Endodermal cell (in vitro differentiated cells): ENCODE data around the gene CASP10. TPM values are rescaled to one million over a fixed set of nuclear protein-coding genes. Genes with fewer than 3 reads are reported as not detected.

Source experiments
- DNase-seq: peaks from one replicate; pipeline ENCODE4 v3.0.0-alpha.2; 2017
- H3K27ac ChIP-seq: 2 replicates; pipeline ENCODE4 v1.5.1; 2013; ENCODE audit warnings: mild to moderate bottlenecking, low read depth, low read length, moderate library complexity
- H3K27me3 ChIP-seq: 2 replicates; pipeline ENCODE4 v1.6.1; 2013; ENCODE audit warnings: mild to moderate bottlenecking, low read length, moderate library complexity; ENCODE audit not compliant: insufficient read depth, control insufficient read depth, poor library complexity, severe bottlenecking
- H3K36me3 ChIP-seq: 2 replicates; pipeline ENCODE4 v1.7.0; 2013; ENCODE audit warnings: mild to moderate bottlenecking, low read length, moderate library complexity; ENCODE audit not compliant: control insufficient read depth, insufficient read depth
- H3K4me1 ChIP-seq: one replicate; pipeline ENCODE4 v1.7.0; 2013; ENCODE audit warnings: low read length; ENCODE audit not compliant: control insufficient read depth, insufficient read depth
- H3K4me3 ChIP-seq: 2 replicates; pipeline ENCODE4 v1.5.1; 2013; ENCODE audit warnings: mild to moderate bottlenecking, low read length, moderate library complexity
- H3K9ac ChIP-seq: 2 replicates; pipeline ENCODE4 v1.6.1; 2013; ENCODE audit warnings: mild to moderate bottlenecking, low read length, moderate library complexity; ENCODE audit not compliant: poor library complexity, severe bottlenecking; ENCODE audit errors: extremely low read depth
- H3K9me3 ChIP-seq: 2 replicates; pipeline ENCODE4 v1.6.1; 2013; ENCODE audit warnings: mild to moderate bottlenecking, low read length, moderate library complexity; ENCODE audit not compliant: control insufficient read depth
- H3K27ac Mint-ChIP-seq: 2 replicates; pipeline ENCODE4 v1.8.0; 2020; ENCODE audit warnings: mixed read lengths
- H3K27me3 Mint-ChIP-seq: 2 replicates; pipeline ENCODE4 v1.8.0; 2021; ENCODE audit warnings: mild to moderate bottlenecking, mixed read lengths; ENCODE audit not compliant: insufficient read depth
- H3K36me3 Mint-ChIP-seq: 2 replicates; pipeline ENCODE4 v1.8.0; 2020; ENCODE audit warnings: low read depth, mixed read lengths
- H3K4me1 Mint-ChIP-seq: 2 replicates; pipeline ENCODE4 v1.8.0; 2020; ENCODE audit warnings: mixed read lengths
- H3K4me3 Mint-ChIP-seq: 2 replicates; pipeline ENCODE4 v1.8.0; 2020; ENCODE audit warnings: mild to moderate bottlenecking, moderate library complexity, mixed read lengths
- H3K9me3 Mint-ChIP-seq: 2 replicates; pipeline ENCODE4 v1.8.0; 2020; ENCODE audit warnings: mild to moderate bottlenecking, mixed read lengths
- WGBS, 2 experiments: methylation state at CpG; one replicate each; pipeline versions ENCODE4 v1.1.5 to v1.1.7; 2013; ENCODE audit warnings: missing lambda C conversion rate in 2 of 2, mixed read lengths in 1 of 2; ENCODE audit not compliant: insufficient coverage in 1 of 2, insufficient read length in 1 of 2; 5-methylcytosine and 5-hydroxymethylcytosine counted together
- total RNA-seq, 2 donors: library from RNA; stranded (reverse); fragmentation: NEBNext Ultra II Directional in 1 of 2; extraction: Animal tissue kit (Norgen Biotek cat#: 25700) in 1 of 2; gene quantifications; 2 replicates in 1 of 2; 3 replicates in 1 of 2; pipeline ENCODE4 v1.2.1, GENCODE V29; 2021
- TF ChIP-seq, protein P1 (sequence below): fragments of 200-600 bp; sonication (generic); conservative IDR thresholded peaks from 2 replicates; pipeline ENCODE4 v1.5.0; 2021; ENCODE audit warnings: antibody characterized with exemption, mild to moderate bottlenecking

Gene CASP10
- total RNA-seq, 2 donors from 2014 or later, result 6.0 to 24.5 TPM

DNA sequence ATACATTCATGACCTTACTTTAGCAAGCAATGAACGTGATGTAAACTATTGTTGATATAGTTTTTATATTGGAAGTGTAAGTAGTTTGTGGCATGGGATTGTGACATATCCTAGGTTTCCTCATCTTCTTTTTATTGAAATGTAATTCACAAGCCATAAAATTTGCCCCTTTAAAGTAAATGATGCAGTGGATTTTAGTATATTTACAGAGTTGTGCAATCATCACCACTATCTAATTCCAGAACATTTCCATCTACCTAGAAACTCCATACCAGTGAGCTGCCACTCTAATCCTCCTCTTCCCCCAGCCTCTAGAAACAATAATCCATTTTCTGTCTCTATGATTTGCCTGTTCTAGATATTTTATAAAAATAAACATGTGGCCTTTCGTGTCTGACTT lies 10.7 kb upstream of the CASP10 start:
- H3K4me3 ChIP-seq, result no peak overlapping the region
- H3K27ac Mint-ChIP-seq, result no peak overlapping the region

DNA sequence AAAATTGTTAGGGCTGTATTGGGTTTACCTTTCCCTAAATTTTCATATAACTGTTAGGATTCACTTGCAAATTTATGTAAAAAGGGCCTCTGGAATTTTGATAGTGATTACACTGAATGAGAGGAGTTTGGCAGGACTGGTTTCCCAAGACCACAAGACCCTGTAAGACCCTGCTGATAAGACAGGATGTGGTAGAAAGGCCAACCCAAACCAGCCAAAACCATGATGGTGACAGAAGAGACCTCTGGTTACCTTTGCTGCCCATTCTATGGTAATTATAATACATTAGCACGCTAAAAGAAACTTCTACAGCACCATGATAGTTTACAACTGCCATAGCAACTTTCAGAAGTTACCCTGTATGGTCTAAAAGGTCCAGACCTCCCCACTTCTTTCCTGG lies 8.3 kb upstream of the CASP10 start:
- Histone ChIP-seq H3K4me1 (no peaks in the 10 kb centered on the region), H3K4me3 (no peak overlapping the region), H3K27ac (no peak overlapping the region), H3K9me3 (peaks cover 24% of the 10 kb centered on the region), H3K9ac (no peak overlapping the region), H3K27me3 (no peaks in the 10 kb centered on the region), H3K36me3 (no peaks in the 10 kb centered on the region)
- H3K27me3 Mint-ChIP-seq, result peaks cover 1% of the 10 kb centered on the region
- peaks cover 3% of the 10 kb centered on the region for H3K36me3 Mint-ChIP-seq
- H3K4me1 Mint-ChIP-seq, result no peaks in the 10 kb centered on the region
- H3K27ac Mint-ChIP-seq, result no peak overlapping the region
- 33 to 51% methylated on average over 1 of the region's 1 CpG for WGBS, 2 experiments
- H3K4me3 Mint-ChIP-seq, result no peak overlapping the region
- TF ChIP-seq, protein P1, sequence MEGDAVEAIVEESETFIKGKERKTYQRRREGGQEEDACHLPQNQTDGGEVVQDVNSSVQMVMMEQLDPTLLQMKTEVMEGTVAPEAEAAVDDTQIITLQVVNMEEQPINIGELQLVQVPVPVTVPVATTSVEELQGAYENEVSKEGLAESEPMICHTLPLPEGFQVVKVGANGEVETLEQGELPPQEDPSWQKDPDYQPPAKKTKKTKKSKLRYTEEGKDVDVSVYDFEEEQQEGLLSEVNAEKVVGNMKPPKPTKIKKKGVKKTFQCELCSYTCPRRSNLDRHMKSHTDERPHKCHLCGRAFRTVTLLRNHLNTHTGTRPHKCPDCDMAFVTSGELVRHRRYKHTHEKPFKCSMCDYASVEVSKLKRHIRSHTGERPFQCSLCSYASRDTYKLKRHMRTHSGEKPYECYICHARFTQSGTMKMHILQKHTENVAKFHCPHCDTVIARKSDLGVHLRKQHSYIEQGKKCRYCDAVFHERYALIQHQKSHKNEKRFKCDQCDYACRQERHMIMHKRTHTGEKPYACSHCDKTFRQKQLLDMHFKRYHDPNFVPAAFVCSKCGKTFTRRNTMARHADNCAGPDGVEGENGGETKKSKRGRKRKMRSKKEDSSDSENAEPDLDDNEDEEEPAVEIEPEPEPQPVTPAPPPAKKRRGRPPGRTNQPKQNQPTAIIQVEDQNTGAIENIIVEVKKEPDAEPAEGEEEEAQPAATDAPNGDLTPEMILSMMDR, result no peak
- peaks cover 27% of the 10 kb centered on the region for H3K9me3 Mint-ChIP-seq
- DNase-seq, result no peak

More for the DNA sequence above, 10.7 kb upstream of the CASP10 start:
- H3K9me3 Mint-ChIP-seq, result peaks cover 30% of the 10 kb centered on the region
- Histone ChIP-seq H3K36me3 (peaks cover 6% of the 10 kb centered on the region), H3K9ac (no peak overlapping the region), H3K27ac (no peak overlapping the region), H3K9me3 (peaks cover 21% of the 10 kb centered on the region), H3K27me3 (no peaks in the 10 kb centered on the region), H3K4me1 (no peaks in the 10 kb centered on the region)
- TF ChIP-seq, protein P1, result no peak
- H3K36me3 Mint-ChIP-seq, result peaks cover 16% of the 10 kb centered on the region
- peaks cover 2% of the 10 kb centered on the region for H3K27me3 Mint-ChIP-seq
- WGBS, 2 experiments, result 88 to 100% methylated on average over 1 to 2 of the region's 2 CpGs
- no peaks in the 10 kb centered on the region for H3K4me1 Mint-ChIP-seq
- no peak overlapping the region for H3K4me3 Mint-ChIP-seq
- no peak for DNase-seq

DNA sequence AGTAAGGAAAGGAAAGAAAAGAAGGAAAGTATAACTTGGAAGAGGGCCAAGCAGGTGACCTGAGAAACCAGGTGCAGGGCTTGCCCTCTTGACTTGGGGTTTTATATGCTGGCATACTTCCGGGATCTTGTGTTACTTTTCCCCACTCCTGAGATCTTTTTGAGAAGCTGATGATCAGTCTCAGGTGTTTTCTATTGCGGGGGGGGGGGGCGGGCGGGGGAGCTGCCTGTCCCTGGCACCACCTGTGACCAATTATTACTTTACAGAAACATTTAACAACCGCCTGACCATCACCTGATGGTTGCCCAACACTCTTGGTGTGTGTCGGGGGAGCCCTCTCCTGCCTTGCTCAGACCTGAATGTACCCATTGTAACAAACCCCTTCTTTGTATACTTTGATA lies 6.9 kb upstream of the CASP10 start:
- Mint-ChIP-seq H3K27ac (no peak overlapping the region), H3K4me1 (no peaks in the 10 kb centered on the region), H3K4me3 (no peak overlapping the region), H3K27me3 (no peaks in the 10 kb centered on the region), H3K36me3 (peaks cover 2% of the 10 kb centered on the region), H3K9me3 (peaks cover 31% of the 10 kb centered on the region)
- Histone ChIP-seq H3K4me3 (no peak overlapping the region), H3K4me1 (no peaks in the 10 kb centered on the region), H3K9me3 (peaks cover 24% of the 10 kb centered on the region), H3K9ac (no peak overlapping the region), H3K27me3 (no peaks in the 10 kb centered on the region), H3K36me3 (no peaks in the 10 kb centered on the region), H3K27ac (no peak overlapping the region)
- 81 to 100% methylated on average over 2 to 6 of the region's 6 CpGs for WGBS, 2 experiments
- TF ChIP-seq, protein P1, result no peak
- DNase-seq, result no peak
